Measurements from ENCODE around the gene MKRN2. TPM values are rescaled to one million over a fixed set of nuclear protein-coding genes. Genes with fewer than 3 reads are reported as not detected.

MKRN2 gene
- total RNA-seq, 4 donors from 2014 or later, result 21.5 to 28.9 (median 23.6) TPM

DNA sequence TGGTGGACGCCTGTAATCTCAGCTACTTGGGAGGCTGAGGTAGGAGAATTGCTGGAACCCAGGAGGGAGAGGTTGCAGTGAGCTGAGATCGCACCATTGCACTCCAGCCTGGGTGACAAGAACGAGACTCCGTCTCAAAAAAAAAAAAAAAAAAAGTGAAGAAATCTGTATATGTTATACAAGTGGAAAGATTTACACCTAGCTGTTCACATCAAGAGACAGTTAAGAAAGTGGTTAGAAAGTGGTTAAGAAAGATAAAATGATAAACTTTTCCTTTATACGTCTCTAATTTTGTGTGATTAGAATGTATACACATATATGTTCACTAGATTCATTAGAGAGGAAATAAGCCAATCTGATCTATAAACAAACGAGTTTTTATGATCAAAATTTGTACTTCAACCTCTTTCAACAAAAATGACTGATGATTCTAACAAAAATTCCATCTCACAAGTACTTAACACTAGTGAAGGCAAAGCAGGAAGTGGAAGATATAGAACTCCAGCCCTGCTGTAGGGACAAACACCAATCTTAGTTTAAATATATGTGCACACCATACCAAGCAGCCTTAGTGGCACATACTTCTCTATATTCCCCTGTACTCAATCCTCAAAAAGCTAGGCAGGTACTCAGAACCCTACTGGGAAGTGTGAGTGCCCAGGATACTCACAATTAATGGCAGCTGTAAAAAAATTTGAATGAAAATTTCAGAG is 55.8 kb downstream of the MKRN2 start:
- H3K27ac ChIP-seq, result no peak overlapping the region
- peaks cover 0 to 70% (median 0%) of the 10 kb centered on the region in 3 donors for H3K36me3 ChIP-seq
- DNase-seq, result no peak
- TF ChIP-seq, protein P1, sequence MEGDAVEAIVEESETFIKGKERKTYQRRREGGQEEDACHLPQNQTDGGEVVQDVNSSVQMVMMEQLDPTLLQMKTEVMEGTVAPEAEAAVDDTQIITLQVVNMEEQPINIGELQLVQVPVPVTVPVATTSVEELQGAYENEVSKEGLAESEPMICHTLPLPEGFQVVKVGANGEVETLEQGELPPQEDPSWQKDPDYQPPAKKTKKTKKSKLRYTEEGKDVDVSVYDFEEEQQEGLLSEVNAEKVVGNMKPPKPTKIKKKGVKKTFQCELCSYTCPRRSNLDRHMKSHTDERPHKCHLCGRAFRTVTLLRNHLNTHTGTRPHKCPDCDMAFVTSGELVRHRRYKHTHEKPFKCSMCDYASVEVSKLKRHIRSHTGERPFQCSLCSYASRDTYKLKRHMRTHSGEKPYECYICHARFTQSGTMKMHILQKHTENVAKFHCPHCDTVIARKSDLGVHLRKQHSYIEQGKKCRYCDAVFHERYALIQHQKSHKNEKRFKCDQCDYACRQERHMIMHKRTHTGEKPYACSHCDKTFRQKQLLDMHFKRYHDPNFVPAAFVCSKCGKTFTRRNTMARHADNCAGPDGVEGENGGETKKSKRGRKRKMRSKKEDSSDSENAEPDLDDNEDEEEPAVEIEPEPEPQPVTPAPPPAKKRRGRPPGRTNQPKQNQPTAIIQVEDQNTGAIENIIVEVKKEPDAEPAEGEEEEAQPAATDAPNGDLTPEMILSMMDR (IDR thresholded peaks at IDR 0.05), result no peak
- TF ChIP-seq POLR2A (IDR thresholded peaks at IDR 0.05), result no peak
- H3K9me3 ChIP-seq, result no peaks in the 10 kb centered on the region
- H3K4me3 ChIP-seq, result no peak overlapping the region
- H3K27me3 ChIP-seq, result no peaks in the 10 kb centered on the region
- H3K4me1 ChIP-seq, result no peaks in the 10 kb centered on the region

DNA sequence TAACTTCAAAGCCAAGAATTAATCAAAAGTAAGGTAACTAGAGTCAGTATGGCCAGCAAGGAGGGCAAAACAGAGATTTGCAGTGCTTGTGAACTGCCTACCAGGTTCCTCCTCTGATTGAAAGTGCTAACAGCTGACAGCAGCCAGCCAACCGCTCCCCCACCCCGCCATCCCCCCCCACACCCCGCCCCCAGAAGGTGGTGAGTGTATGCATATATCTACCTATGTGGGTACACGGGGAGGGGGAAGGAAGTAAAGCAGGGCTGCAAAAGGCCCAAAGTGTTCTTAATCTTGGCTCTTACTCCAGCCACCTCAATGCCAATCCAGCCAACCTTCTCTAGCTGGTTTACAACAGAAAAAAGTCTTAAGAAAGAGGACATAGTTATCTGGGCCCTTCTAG is 56.4 kb downstream of the MKRN2 start:
- Histone ChIP-seq H3K27me3 (no peaks in the 10 kb centered on the region), H3K27ac (no peak overlapping the region), H3K4me3 (no peak overlapping the region), H3K36me3 (peaks cover 0 to 71% (median 0%) of the 10 kb centered on the region in 3 donors), H3K4me1 (no peaks in the 10 kb centered on the region), H3K9me3 (no peaks in the 10 kb centered on the region)
- TF ChIP-seq, protein P1 (IDR thresholded peaks at IDR 0.05), result no peak
- no peak for TF ChIP-seq POLR2A (IDR thresholded peaks at IDR 0.05)
- DNase-seq, result no peak

DNA sequence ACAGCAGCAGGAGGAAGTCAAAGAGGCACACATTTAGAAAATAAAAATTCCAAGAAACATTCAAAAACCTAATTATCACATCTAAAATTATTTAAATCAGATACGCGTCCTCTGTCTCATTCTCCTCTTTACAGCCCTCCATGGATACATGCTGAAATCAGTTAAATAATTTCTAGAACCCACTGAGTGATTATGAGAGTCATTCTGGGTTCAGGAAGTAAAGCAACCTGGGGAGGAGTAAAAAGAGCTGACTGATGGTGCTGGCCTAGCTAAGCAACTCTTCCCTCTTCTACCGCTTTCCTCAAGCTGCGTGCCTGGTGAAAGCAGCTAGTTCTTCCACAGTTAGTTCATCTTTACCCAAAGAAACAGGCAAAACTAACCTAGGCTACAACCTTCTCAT is 58.4 kb downstream of the MKRN2 start:
- H3K36me3 ChIP-seq, result peaks cover 0 to 56% (median 0%) of the 10 kb centered on the region in 3 donors

DNA sequence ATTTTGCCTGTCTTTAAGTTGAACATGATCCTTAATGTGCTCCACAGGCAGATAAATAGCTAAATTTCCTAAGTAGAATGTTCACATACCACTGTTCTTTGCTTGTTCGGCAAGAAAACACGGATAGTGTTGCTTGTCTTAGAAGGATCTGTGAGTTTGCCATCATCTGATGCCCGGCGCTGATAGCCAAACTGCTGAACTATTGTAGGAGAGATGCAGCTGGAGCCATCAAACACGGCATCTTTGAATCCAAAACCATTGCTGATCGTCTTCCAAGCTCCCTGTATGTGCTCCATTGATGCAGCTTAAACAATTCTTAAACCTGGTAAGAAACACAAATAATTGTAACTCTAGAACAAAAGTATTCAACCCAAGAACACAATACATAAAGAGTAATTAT is 61.5 kb downstream of the MKRN2 start:
- no peak for DNase-seq
- Histone ChIP-seq H3K27ac (no peak overlapping the region), H3K9me3 (no peaks in the 10 kb centered on the region), H3K4me3 (no peak overlapping the region), H3K4me1 (peaks cover 0 to 16% (median 0%) of the 10 kb centered on the region in 4 donors), H3K36me3 (peaks cover 0 to 36% (median 0%) of the 10 kb centered on the region in 3 donors), H3K27me3 (no peaks in the 10 kb centered on the region)
- TF ChIP-seq, protein P1 (IDR thresholded peaks at IDR 0.05), result no peak
- no peak for TF ChIP-seq POLR2A (IDR thresholded peaks at IDR 0.05)

More for the DNA sequence above, 58.4 kb downstream of the MKRN2 start:
- Histone ChIP-seq H3K9me3 (no peaks in the 10 kb centered on the region), H3K27ac (no peak overlapping the region), H3K4me1 (peaks cover 0 to 2% (median 0%) of the 10 kb centered on the region in 4 donors), H3K4me3 (no peak overlapping the region), H3K27me3 (no peaks in the 10 kb centered on the region)
- DNase-seq, result no peak
- TF ChIP-seq, protein P1 (IDR thresholded peaks at IDR 0.05), result no peak
- TF ChIP-seq POLR2A (IDR thresholded peaks at IDR 0.05), result no peak

DNA sequence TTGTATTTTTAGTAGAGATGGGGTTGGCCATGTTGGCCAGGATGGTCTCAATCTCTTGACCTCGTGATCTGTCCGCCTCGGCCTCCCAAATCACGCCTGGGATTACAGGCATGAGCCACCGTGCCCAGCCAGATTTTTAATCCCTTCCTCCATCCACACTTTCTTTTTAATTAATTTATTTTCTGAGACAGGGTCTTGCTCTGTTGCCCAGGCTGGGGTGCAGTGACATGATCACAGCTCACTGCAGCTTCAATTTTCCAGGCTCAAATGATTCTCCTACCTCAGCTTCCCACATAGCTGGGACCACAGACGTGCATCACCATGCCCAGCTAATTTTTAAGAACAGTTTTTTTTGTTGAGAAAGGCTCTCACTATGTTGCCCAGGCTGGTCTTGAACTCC is 63.4 kb downstream of the MKRN2 start:
- no peak overlapping the region for H3K27ac ChIP-seq
- H3K9me3 ChIP-seq, result no peaks in the 10 kb centered on the region
- peaks cover 0 to 21% (median under 1%) of the 10 kb centered on the region in 4 donors for H3K4me1 ChIP-seq
- TF ChIP-seq POLR2A (IDR thresholded peaks at IDR 0.05), result no peak
- no peak overlapping the region for H3K4me3 ChIP-seq
- H3K36me3 ChIP-seq, result peaks cover 0 to 31% (median 0%) of the 10 kb centered on the region in 3 donors
- no peaks in the 10 kb centered on the region for H3K27me3 ChIP-seq
- no peak for DNase-seq

DNA sequence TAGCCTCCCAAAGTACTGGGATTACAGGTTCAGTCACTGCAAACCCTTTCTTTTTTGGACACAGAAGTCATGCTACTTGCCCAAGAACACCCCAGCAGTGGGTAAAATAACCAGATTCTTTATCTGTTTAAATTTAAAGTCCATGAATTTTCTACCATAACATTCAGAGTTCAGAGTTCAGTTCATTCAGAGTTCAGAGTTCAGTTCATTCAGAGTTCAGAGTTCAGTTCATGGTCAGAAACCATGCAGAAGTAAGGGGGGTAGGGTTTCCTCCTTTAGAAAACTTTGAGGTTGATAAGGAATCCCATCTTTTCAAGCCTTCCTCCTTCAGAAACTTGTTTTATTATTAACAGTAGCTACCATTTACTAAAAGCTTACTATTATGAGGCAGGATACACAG is 63.8 kb downstream of the MKRN2 start:
- no peak for DNase-seq
- TF ChIP-seq, protein P1 (IDR thresholded peaks at IDR 0.05), result no peak
- TF ChIP-seq POLR2A (IDR thresholded peaks at IDR 0.05), result no peak
- Histone ChIP-seq H3K27me3 (no peaks in the 10 kb centered on the region), H3K4me3 (no peak overlapping the region), H3K9me3 (no peaks in the 10 kb centered on the region), H3K4me1 (peaks cover 0 to 25% (median 2%) of the 10 kb centered on the region in 4 donors), H3K27ac (no peak overlapping the region), H3K36me3 (peaks cover 0 to 27% (median 0%) of the 10 kb centered on the region in 3 donors)

Measured in Peyer's patch (tissue), 4 donors.